ENCODE measurements around the gene CREB3.
A peak's percentile ranks its signal among the peaks of the same experiment; 100 is the strongest.

Gene CREB3

DNA sequence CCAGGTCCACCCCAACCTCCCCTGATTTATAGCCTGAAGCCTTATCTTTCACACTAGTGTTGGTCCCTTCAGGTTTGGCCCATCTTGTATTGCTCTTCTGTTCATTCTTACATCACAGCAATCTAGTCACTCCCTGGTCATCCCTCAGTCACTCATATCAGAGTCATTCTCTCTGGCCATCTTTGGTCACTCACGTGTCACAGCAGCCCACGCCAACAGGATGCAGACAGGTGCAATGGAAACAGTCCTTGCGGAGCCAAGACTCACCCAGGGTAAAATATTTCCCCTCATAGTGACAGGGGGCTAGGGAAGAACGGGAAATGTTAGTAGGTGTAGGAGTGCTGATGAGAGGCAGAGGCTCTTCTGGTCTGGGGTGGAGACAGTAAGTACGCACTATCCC, 21.0 kb downstream of the CREB3 start:
- no peak for DNase-seq (ENCODE audit: low read depth)
- H3K4me3 ChIP-seq (ENCODE audit: low read depth, low read length), result no peak overlapping the region
- TF ChIP-seq, protein P1, sequence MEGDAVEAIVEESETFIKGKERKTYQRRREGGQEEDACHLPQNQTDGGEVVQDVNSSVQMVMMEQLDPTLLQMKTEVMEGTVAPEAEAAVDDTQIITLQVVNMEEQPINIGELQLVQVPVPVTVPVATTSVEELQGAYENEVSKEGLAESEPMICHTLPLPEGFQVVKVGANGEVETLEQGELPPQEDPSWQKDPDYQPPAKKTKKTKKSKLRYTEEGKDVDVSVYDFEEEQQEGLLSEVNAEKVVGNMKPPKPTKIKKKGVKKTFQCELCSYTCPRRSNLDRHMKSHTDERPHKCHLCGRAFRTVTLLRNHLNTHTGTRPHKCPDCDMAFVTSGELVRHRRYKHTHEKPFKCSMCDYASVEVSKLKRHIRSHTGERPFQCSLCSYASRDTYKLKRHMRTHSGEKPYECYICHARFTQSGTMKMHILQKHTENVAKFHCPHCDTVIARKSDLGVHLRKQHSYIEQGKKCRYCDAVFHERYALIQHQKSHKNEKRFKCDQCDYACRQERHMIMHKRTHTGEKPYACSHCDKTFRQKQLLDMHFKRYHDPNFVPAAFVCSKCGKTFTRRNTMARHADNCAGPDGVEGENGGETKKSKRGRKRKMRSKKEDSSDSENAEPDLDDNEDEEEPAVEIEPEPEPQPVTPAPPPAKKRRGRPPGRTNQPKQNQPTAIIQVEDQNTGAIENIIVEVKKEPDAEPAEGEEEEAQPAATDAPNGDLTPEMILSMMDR (IDR thresholded peaks at IDR 0.05; ENCODE audit: insufficient read depth, low read depth, low read length, missing control alignments), result no peak

DNA sequence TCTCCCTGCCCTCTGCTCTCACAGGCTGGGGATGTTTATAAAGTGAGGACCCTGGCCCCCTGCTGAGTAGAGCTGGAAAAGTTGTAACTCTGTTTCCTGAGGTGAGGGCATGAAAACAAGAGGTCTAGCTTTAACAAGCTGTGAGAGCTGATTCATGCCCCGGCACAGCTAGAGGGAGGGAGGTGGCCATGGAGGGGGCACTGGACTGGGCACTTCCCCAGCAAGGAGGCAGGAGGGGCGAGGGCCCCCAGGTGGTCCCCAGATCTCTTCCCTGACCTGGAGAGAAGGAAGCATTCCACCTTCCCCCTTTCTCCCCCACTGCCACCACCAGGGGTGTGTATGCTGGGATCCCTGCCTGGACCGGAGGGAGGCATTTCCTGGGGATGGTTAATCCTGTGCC, 21.8 kb downstream of the CREB3 start, which contains the start of gene MSMP:
MSMP (minus strand) TSS at position 13 of the 400 bp plus-strand sequence. CDS start 147 bp downstream, outside the sequence.
- TF ChIP-seq, protein P1 (IDR thresholded peaks at IDR 0.05; ENCODE audit: insufficient read depth, low read depth, low read length, missing control alignments), result no peak

DNA sequence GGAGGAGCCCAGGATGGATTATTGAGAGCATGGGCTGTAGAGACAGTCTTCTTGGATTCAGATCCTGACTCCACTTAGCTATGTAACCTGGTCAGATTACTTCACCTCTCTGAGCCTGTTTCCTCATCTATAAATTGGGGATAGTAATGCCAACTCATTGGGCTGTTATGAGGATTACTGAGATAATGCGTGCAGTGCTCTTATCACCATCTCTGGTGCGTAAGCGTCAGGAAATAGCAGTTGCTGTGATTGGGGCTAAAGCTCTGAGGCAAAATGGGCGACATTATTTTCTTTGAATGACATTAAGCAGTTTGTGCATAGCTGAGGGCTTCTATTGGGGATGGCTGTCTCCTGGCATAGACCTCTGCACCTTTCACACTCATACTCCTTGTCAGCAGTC, 22.6 kb downstream of the CREB3 start:
- TF ChIP-seq, protein P1 (IDR thresholded peaks at IDR 0.05; ENCODE audit: insufficient read depth, low read depth, low read length, missing control alignments), result no peak
- no peak for DNase-seq (ENCODE audit: low read depth)
- no peak overlapping the region for H3K4me3 ChIP-seq (ENCODE audit: low read depth, low read length)

More for the DNA sequence above, 21.8 kb downstream of the CREB3 start, which contains the start of gene MSMP:
- no peak for DNase-seq (ENCODE audit: low read depth)
- no peak within 1 kb of the TSS for H3K4me3 ChIP-seq (ENCODE audit: low read depth, low read length)

DNA sequence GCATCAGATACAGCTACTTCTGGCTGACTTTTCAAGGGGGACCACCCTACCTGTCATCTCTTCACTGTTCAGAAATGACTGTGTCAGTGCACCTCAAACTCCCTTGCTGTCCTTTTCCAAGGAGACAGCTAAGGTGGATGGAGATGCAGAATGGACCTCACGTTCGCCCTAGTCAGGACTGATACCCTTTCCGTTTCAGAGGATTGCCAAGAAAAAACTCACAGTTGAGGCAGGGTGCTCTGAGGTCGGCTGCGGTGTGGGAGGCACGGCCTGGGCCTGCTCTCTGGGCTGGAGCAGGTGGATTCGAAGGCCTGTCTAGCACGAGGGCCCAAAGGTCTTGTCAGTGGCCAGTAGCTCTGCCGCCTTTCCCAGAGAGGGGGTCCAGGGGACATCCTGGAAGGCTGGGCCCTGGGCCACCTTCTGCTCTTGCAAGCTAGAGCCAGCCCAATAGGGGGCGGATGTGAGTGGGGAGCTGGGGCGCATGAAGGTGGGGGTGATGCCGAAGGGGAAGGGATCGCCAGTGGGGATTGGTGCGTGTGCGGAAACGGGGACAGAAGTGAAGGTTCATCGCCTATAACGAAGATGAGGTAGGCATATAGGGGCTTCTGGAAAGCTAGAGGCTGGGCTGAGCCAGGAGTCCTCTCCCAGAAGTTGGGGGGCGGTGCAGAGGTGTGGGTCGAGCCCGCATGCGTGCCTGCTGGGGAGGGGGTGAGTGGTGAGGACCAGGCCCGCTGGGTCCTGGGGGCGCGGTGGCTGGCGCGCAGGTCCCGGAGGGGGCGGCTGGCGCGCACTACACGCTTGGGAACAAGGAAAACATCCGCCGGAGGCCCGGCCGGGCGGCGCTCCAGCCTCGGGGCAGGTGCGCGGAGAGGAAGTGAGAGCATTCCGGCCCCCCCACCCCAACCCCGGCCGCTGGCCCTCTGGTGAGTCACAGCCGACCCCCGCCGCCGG, 24.1 kb downstream of the CREB3 start:
- TF ChIP-seq, protein P1 (IDR thresholded peaks at IDR 0.05; ENCODE audit: insufficient read depth, low read depth, low read length, missing control alignments), result peak; percentile 93
- DNase-seq (ENCODE audit: low read depth), result peak; percentile 89
- peak overlapping the region; percentile 57 for H3K4me3 ChIP-seq (ENCODE audit: low read depth, low read length)

GRCh38 chr9:35757226-35757891, 24.9 kb downstream of the CREB3 start:
- peak; percentile 76 for DNase-seq (ENCODE audit: low read depth)
- H3K4me3 ChIP-seq (ENCODE audit: low read depth, low read length), result peak overlapping the region; percentile 57
- TF ChIP-seq, protein P1 (IDR thresholded peaks at IDR 0.05; ENCODE audit: insufficient read depth, low read depth, low read length, missing control alignments), result no peak

GRCh38 chr9:35757892-35758275, 25.4 kb downstream of the CREB3 start:
- DNase-seq (ENCODE audit: low read depth), result no peak
- H3K4me3 ChIP-seq (ENCODE audit: low read depth, low read length), result peak overlapping the region; percentile 57
- TF ChIP-seq, protein P1 (IDR thresholded peaks at IDR 0.05; ENCODE audit: insufficient read depth, low read depth, low read length, missing control alignments), result no peak

Measured in GM12865 (cell line).